RWPE2 (cell line): Measurements from ENCODE around the gene RGS1.

Experiments
- ATAC-seq: fragments of 200-7000 bp; cut with Tn5 transposase; 3 replicates; pipeline ENCODE4 v1.9.1; 2021; ENCODE audit warnings: low read depth
- DNase-seq: peaks from one replicate; pipeline ENCODE4 v3.0.0-alpha.2; 2020; ENCODE audit warnings: low spot score
- H3K27ac ChIP-seq: fragments of 450-650 bp; 2 replicates; pipeline ENCODE4 v1.5.1; 2017; ENCODE audit warnings: mild to moderate bottlenecking; ENCODE audit not compliant: poor library complexity, severe bottlenecking
- H3K27me3 ChIP-seq: fragments of 250-450 bp; sonication (Bioruptor Pico); 2 replicates; pipeline ENCODE4 v1.5.1; 2021; ENCODE audit warnings: mild to moderate bottlenecking, moderate library complexity; ENCODE audit not compliant: insufficient read depth, poor library complexity, severe bottlenecking
- H3K36me3 ChIP-seq: fragments of 250-450 bp; sonication (Bioruptor Pico); 2 replicates; pipeline ENCODE4 v1.5.1; 2020; ENCODE audit warnings: low read depth, mild to moderate bottlenecking, moderate library complexity
- H3K4me1 ChIP-seq: fragments of 250-450 bp; sonication (Bioruptor Pico); 2 replicates; pipeline ENCODE4 v1.5.1; 2021; ENCODE audit warnings: mild to moderate bottlenecking, moderate library complexity; ENCODE audit not compliant: insufficient read depth, poor library complexity, severe bottlenecking
- H3K4me3 ChIP-seq: fragments of 250-450 bp; sonication (Bioruptor Pico); 2 replicates; pipeline ENCODE4 v1.5.1; 2021; ENCODE audit warnings: mild to moderate bottlenecking, moderate library complexity; ENCODE audit not compliant: severe bottlenecking
- H3K9me3 ChIP-seq: fragments of 250-450 bp; sonication (Bioruptor Pico); 2 replicates; pipeline ENCODE4 v1.5.1; 2021; ENCODE audit warnings: mild to moderate bottlenecking, moderate library complexity; ENCODE audit not compliant: severe bottlenecking
- TF ChIP-seq, protein P1 (sequence below): fragments of 450-650 bp; IDR thresholded peaks from one replicate; pipeline ENCODE4 v1.5.1; 2017; ENCODE audit warnings: mild to moderate bottlenecking, moderate library complexity; ENCODE audit not compliant: poor library complexity, severe bottlenecking

RGS1 gene

DNA sequence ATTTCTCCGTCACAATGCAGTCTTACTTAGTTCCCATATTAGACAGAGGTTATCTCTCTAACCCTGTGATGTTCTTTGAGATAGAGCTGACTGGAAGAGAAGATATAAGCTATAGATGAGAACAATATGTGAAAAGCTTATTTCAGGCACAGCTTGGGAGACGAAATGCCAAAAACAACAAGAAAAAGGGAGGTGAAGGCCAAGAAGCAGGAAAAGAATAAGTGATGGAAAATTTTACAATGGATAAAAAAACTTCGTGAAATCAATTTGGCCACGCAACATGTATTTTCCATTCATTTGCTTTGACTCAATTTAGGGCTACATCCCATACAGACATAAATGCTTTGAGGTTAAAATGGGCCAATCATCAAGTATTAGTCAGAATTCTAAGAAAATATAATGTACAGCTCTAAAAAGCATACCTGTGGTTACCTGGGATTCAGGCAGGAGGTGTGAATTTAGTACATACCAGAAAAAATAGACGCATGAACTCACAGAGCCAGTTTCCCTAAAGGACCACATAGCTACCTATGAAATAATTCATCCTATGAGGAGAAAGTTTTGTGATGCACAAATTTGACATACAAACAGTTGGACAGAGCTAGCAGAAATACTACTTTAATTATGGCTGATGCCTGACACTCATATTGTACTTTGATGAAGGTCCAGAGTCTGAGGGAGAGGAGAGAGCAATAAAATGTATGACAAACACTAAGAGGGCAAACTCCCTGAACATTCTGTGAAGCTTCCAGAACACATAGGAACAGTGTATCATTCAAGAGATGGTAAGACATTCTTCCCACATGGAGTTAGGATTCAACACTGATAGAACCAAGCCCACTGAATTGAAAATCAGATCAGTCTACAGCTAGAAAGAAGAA lies 12.1 kb downstream of the RGS1 start:
- Histone ChIP-seq H3K4me1 (no peaks in the 10 kb centered on the region), H3K9me3 (no peaks in the 10 kb centered on the region), H3K27me3 (no peaks in the 10 kb centered on the region), H3K4me3 (no peak overlapping the region), H3K36me3 (no peaks in the 10 kb centered on the region), H3K27ac (no peak overlapping the region)
- ATAC-seq (peak; percentile 25; the same call in 1 of the 3 replicates), DNase-seq (no peak)
- TF ChIP-seq, protein P1, sequence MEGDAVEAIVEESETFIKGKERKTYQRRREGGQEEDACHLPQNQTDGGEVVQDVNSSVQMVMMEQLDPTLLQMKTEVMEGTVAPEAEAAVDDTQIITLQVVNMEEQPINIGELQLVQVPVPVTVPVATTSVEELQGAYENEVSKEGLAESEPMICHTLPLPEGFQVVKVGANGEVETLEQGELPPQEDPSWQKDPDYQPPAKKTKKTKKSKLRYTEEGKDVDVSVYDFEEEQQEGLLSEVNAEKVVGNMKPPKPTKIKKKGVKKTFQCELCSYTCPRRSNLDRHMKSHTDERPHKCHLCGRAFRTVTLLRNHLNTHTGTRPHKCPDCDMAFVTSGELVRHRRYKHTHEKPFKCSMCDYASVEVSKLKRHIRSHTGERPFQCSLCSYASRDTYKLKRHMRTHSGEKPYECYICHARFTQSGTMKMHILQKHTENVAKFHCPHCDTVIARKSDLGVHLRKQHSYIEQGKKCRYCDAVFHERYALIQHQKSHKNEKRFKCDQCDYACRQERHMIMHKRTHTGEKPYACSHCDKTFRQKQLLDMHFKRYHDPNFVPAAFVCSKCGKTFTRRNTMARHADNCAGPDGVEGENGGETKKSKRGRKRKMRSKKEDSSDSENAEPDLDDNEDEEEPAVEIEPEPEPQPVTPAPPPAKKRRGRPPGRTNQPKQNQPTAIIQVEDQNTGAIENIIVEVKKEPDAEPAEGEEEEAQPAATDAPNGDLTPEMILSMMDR: no peak

DNA sequence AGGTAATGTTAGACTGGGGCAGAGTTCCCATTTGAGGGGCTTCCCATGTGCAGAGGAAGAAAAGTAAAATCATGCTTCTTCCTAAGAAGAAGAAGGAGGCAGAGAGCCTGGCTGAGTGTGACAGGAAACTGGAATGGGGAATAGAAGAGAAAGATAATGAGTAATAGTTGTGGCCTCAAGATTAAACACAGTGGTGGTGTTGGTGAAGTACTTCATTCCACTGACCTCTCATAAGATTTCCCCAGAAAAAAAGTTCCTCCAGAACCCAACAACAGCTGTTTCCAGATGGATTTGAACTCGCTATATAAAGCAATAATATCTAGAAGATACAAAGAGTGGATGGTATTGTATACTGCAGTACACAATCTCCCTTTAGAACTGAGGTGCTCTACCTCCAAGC lies 13.0 kb downstream of the RGS1 start:
- DNase-seq (no peak), ATAC-seq (no peak)
- H3K9me3 ChIP-seq: no peaks in the 10 kb centered on the region
- no peaks in the 10 kb centered on the region for H3K27me3 ChIP-seq
- no peak overlapping the region for H3K27ac ChIP-seq
- no peaks in the 10 kb centered on the region for H3K36me3 ChIP-seq
- TF ChIP-seq, protein P1: no peak
- no peak overlapping the region for H3K4me3 ChIP-seq
- no peaks in the 10 kb centered on the region for H3K4me1 ChIP-seq

DNA sequence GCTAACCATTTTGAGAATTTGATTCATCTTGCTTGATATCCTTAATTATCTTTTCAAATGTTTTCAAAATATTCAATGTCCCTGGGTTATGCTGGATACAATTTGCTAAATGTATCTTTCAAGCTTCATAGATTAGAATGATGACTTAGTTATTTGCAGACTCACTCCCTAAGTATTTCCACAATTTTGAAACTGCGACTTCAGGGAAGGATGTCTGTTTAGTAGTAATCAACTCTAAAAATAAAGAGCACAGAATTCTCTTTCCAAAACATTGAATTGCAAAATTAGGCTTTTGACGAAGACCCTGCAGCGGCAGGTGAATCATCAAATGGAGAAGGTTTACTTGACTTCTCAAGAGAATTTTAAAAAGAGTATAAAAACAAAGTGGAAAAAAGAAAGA lies 14.2 kb downstream of the RGS1 start:
- no peaks in the 10 kb centered on the region for H3K36me3 ChIP-seq
- H3K4me1 ChIP-seq: no peaks in the 10 kb centered on the region
- no peaks in the 10 kb centered on the region for H3K27me3 ChIP-seq
- H3K9me3 ChIP-seq: no peaks in the 10 kb centered on the region
- DNase-seq (no peak), ATAC-seq (no peak)
- H3K27ac ChIP-seq: no peak overlapping the region
- no peak overlapping the region for H3K4me3 ChIP-seq
- TF ChIP-seq, protein P1: no peak

DNA sequence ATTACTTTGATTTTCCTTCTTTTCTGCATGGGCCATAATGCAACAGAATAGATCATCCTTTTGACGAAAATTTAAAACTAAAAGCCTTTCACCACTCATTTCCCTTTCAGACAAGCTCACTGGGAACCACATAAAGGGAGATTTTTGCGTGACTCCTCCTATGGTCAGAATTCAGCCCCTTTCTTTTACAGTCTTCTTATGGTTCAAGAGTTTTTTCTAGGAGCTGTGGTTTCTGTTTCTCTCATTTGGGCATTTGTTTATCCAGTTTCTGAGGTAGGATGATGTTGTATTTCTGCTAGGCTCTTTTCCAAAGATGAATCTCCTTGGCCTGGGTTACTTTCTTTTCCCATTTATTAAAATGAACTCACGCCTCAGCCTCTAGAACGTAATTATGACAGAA lies 16.9 kb downstream of the RGS1 start:
- TF ChIP-seq, protein P1: no peak
- ATAC-seq (no peak), DNase-seq (no peak)
- no peaks in the 10 kb centered on the region for H3K27me3 ChIP-seq
- no peak overlapping the region for H3K4me3 ChIP-seq
- H3K4me1 ChIP-seq: no peaks in the 10 kb centered on the region
- H3K27ac ChIP-seq: no peak overlapping the region
- no peaks in the 10 kb centered on the region for H3K9me3 ChIP-seq
- H3K36me3 ChIP-seq: no peaks in the 10 kb centered on the region
